Left renal cortex interstitium (tissue), 4 donors: ENCODE data around the gene EPS15. TPM values are rescaled to one million over a fixed set of nuclear protein-coding genes. Genes with fewer than 3 reads are reported as not detected.
"Not testable (repeated sequence)": the region's sequence is repeated elsewhere in the genome, so short reads cannot be mapped to it uniquely, and the experiment has no call there.

Experiments used
- DNase-seq, 4 donors: peaks; one replicate each; pipeline ENCODE4 v3.0.0-alpha.2; 2013; ENCODE audit warnings: low read depth in 4 of 4, low spot score in 2 of 4, missing footprints in 1 of 4
- polyA plus RNA-seq, 4 donors: library from polyadenylated mRNA; unstranded; fragments of 120-200 nt; gene quantifications; one replicate each; pipeline ENCODE4 v1.2.1, GENCODE V29; 2013; ENCODE audit not compliant: insufficient read length in 4 of 4

Gene EPS15
- polyA plus RNA-seq, 4 donors, result 32.4 to 48.1 (median 42.2) TPM

- no peak for DNase-seq
Measured at GRCh38 chr1:51435878-51436277, 83.2 kb downstream of the EPS15 start.

- DNase-seq, result no peak
Measured at GRCh38 chr1:51433972-51434510, 85.0 kb downstream of the EPS15 start.

- no peak for DNase-seq
Measured at GRCh38 chr1:51433269-51433971, 85.6 kb downstream of the EPS15 start.

GRCh38 chr1:51432146-51432545 lies 86.9 kb downstream of the EPS15 start:
- DNase-seq, result no peak

- DNase-seq, result no peak
Measured at GRCh38 chr1:51427438-51427837, 91.6 kb downstream of the EPS15 start.

- no peak for DNase-seq
Measured at GRCh38 chr1:51425955-51426354, 93.1 kb downstream of the EPS15 start.

GRCh38 chr1:51425273-51425672 lies 93.8 kb downstream of the EPS15 start:
- no peak for DNase-seq

GRCh38 chr1:51423073-51423821 lies 95.8 kb downstream of the EPS15 start:
- no peak for DNase-seq

GRCh38 chr1:51422367-51423072 lies 96.5 kb downstream of the EPS15 start:
- no peak for DNase-seq

- peak in 3 of 4 donors; percentile 18 to 71 (median 34) for DNase-seq
Measured at GRCh38 chr1:51421964-51422363, 97.1 kb downstream of the EPS15 start.

- DNase-seq, result no peak
Measured at GRCh38 chr1:51420867-51421627, 98.0 kb downstream of the EPS15 start.

GRCh38 chr1:51418384-51418959 lies 100.6 kb downstream of the EPS15 start:
- DNase-seq, result no peak

- no peak for DNase-seq
Measured at GRCh38 chr1:51417496-51418383, 101.3 kb downstream of the EPS15 start.

GRCh38 chr1:51416910-51417309 lies 102.2 kb downstream of the EPS15 start:
- DNase-seq, result no peak

- no peak for DNase-seq
Measured at GRCh38 chr1:51415963-51416362, 103.1 kb downstream of the EPS15 start.

- no peak for DNase-seq
Measured at GRCh38 chr1:51414811-51415210, 104.3 kb downstream of the EPS15 start.

GRCh38 chr1:51411820-51412219 lies 107.2 kb downstream of the EPS15 start:
- not testable (repeated sequence) for DNase-seq

- no peak for DNase-seq
Measured at GRCh38 chr1:51410568-51411460, 108.3 kb downstream of the EPS15 start.
